HG03045 (cell line): Measurements from ENCODE around the gene NUDCD3.

Experiments used
- ATAC-seq: cut with Tn5 transposase; IDR thresholded peaks from one replicate; pipeline ENCODE4 v1.9.1; 2021; ENCODE audit warnings: mild to moderate bottlenecking, moderate library complexity; ENCODE audit not compliant: unreplicated experiment

Gene NUDCD3

GRCh38 chr7:44372560-44373417 lies 117.7 kb downstream of the NUDCD3 start:
- no peak for ATAC-seq

- no peak for ATAC-seq
Observed at GRCh38 chr7:44368885-44369284, 121.6 kb downstream of the NUDCD3 start.

- no peak for ATAC-seq
Observed at GRCh38 chr7:44368455-44368854, 122.0 kb downstream of the NUDCD3 start.

- ATAC-seq, result no peak
Observed at GRCh38 chr7:44367475-44368043, 122.9 kb downstream of the NUDCD3 start.

GRCh38 chr7:44366986-44367385 lies 123.5 kb downstream of the NUDCD3 start:
- ATAC-seq, result no peak

GRCh38 chr7:44353668-44354067 lies 136.8 kb downstream of the NUDCD3 start:
- ATAC-seq, result no peak

- ATAC-seq, result no peak
Observed at GRCh38 chr7:44348851-44349781, 141.3 kb downstream of the NUDCD3 start.

GRCh38 chr7:44348300-44348699 lies 142.2 kb downstream of the NUDCD3 start:
- no peak for ATAC-seq

GRCh38 chr7:44347546-44348114 lies 142.8 kb downstream of the NUDCD3 start:
- ATAC-seq, result no peak

- no peak for ATAC-seq
Observed at GRCh38 chr7:44346063-44346462, 144.4 kb downstream of the NUDCD3 start.

GRCh38 chr7:44341401-44341800 lies 149.1 kb downstream of the NUDCD3 start:
- no peak for ATAC-seq

- no peak for ATAC-seq
Observed at GRCh38 chr7:44338600-44338999, 151.9 kb downstream of the NUDCD3 start.

GRCh38 chr7:44336491-44336890 lies 154.0 kb downstream of the NUDCD3 start:
- ATAC-seq, result no peak

GRCh38 chr7:44335184-44335583 lies 155.3 kb downstream of the NUDCD3 start:
- ATAC-seq, result no peak

GRCh38 chr7:44334734-44335097 lies 155.7 kb downstream of the NUDCD3 start:
- ATAC-seq, result no peak

GRCh38 chr7:44333911-44334733 lies 156.3 kb downstream of the NUDCD3 start:
- ATAC-seq, result no peak

GRCh38 chr7:44331682-44332081 lies 158.8 kb downstream of the NUDCD3 start:
- ATAC-seq, result no peak

GRCh38 chr7:44330331-44330730 lies 160.1 kb downstream of the NUDCD3 start:
- no peak for ATAC-seq

GRCh38 chr7:44329888-44330287 lies 160.6 kb downstream of the NUDCD3 start:
- ATAC-seq, result no peak
